ENCODE data around the gene ZFP90. TPM values are rescaled to one million over a fixed set of nuclear protein-coding genes. Genes with fewer than 3 reads are reported as not detected.
"Not testable (repeated sequence)": the region's sequence is repeated elsewhere in the genome, so short reads cannot be mapped to it uniquely, and the experiment has no call there.

ZFP90 gene
- 10 to 100 TPM; 32.1 to 33.6 TPM for total RNA-seq

- POLR2A ChIA-PET = interaction anchor here (0.5 to 1.8 kb wide), 7 partner anchors 9 to 1761 kb away, joined by 3 to 14 read pairs (median 4); no protein-coding TSS in a partner anchor
- peak; percentile 96 for ATAC-seq
- DNase-seq = peak; percentile 91
Observed at GRCh38 chr16:68538880-68539701, at the start of gene ZFP90. Gene ZFP90 (plus strand): TSS chr16:68539291. CDS start chr16:68539793, 502 bp downstream.

GRCh38 chr16:68490358-68490757 lies 48.7 kb upstream of the ZFP90 start:
- Mint-ChIP-seq H3K4me1 (ENCODE audit: low read depth) (no peaks in the 10 kb centered on the region), H3K36me3 (ENCODE audit: low read depth) (no peaks in the 10 kb centered on the region), H3K9me3 (ENCODE audit: insufficient read depth) (no peaks in the 10 kb centered on the region), H3K27ac (no peak overlapping the region), H3K4me3 (no peak overlapping the region), H3K27me3 (ENCODE audit: low read depth) (peaks cover 9% of the 10 kb centered on the region)
- DNase-seq = no peak
- no peak for ATAC-seq
- ChIA-PET POLR2A (no interaction called here), CTCF (interaction anchor here (0.8 kb wide), 1 partner anchor 20 kb away, joined by 3 read pairs; no protein-coding TSS in a partner anchor)

More at GRCh38 chr16:68538880-68539701, at the start of gene ZFP90:
- Mint-ChIP-seq H3K27me3 (ENCODE audit: low read depth) (no peaks in the 10 kb centered on the region), H3K27ac (peak within 1 kb of the TSS; percentile 99), H3K4me3 (peak within 1 kb of the TSS; percentile 90), H3K9me3 (ENCODE audit: insufficient read depth) (peaks cover 17% of the 10 kb centered on the region), H3K4me1 (ENCODE audit: low read depth) (peaks cover 19% of the 10 kb centered on the region), H3K36me3 (ENCODE audit: low read depth) (peaks cover 52% of the 10 kb centered on the region)
- CTCF ChIA-PET = interaction anchor here (1.5 to 1.7 kb wide), 3 partner anchors 9 to 10 kb away, joined by 6 to 7 read pairs (median 7); no protein-coding TSS in a partner anchor

- Mint-ChIP-seq H3K27ac (no peak overlapping the region), H3K9me3 (ENCODE audit: insufficient read depth) (no peaks in the 10 kb centered on the region), H3K36me3 (ENCODE audit: low read depth) (no peaks in the 10 kb centered on the region), H3K4me3 (no peak overlapping the region), H3K4me1 (ENCODE audit: low read depth) (no peaks in the 10 kb centered on the region), H3K27me3 (ENCODE audit: low read depth) (peaks cover 8% of the 10 kb centered on the region)
- DNase-seq = no peak
- no peak for ATAC-seq
- ChIA-PET POLR2A (no interaction called here), CTCF (interaction anchor here (0.8 kb wide), 1 partner anchor 19 kb away, joined by 3 read pairs; no protein-coding TSS in a partner anchor)
Observed at GRCh38 chr16:68490829-68491575, 48.1 kb upstream of the ZFP90 start.

GRCh38 chr16:68491576-68491950 lies 47.5 kb upstream of the ZFP90 start:
- H3K36me3 Mint-ChIP-seq (ENCODE audit: low read depth) = no peaks in the 10 kb centered on the region
- ChIA-PET POLR2A (no interaction called here), CTCF (no interaction called here)
- ATAC-seq = no peak
- H3K9me3 Mint-ChIP-seq (ENCODE audit: insufficient read depth) = no peaks in the 10 kb centered on the region
- H3K4me1 Mint-ChIP-seq (ENCODE audit: low read depth) = no peaks in the 10 kb centered on the region
- H3K27ac Mint-ChIP-seq = no peak overlapping the region
- peaks cover 8% of the 10 kb centered on the region for H3K27me3 Mint-ChIP-seq (ENCODE audit: low read depth)
- no peak overlapping the region for H3K4me3 Mint-ChIP-seq
- no peak for DNase-seq

GRCh38 chr16:68492151-68492542 lies 46.9 kb upstream of the ZFP90 start:
- Mint-ChIP-seq H3K9me3 (ENCODE audit: insufficient read depth) (no peaks in the 10 kb centered on the region), H3K4me3 (no peak overlapping the region), H3K27ac (no peak overlapping the region), H3K36me3 (ENCODE audit: low read depth) (no peaks in the 10 kb centered on the region), H3K27me3 (ENCODE audit: low read depth) (peaks cover 4% of the 10 kb centered on the region), H3K4me1 (ENCODE audit: low read depth) (no peaks in the 10 kb centered on the region)
- ChIA-PET POLR2A (no interaction called here), CTCF (no interaction called here)
- no peak for ATAC-seq
- no peak for DNase-seq

GRCh38 chr16:68492543-68493411 lies 46.3 kb upstream of the ZFP90 start:
- ATAC-seq = no peak
- Mint-ChIP-seq H3K27ac (no peak overlapping the region), H3K4me1 (ENCODE audit: low read depth) (no peaks in the 10 kb centered on the region), H3K4me3 (no peak overlapping the region), H3K36me3 (ENCODE audit: low read depth) (no peaks in the 10 kb centered on the region), H3K27me3 (ENCODE audit: low read depth) (peaks cover 3% of the 10 kb centered on the region), H3K9me3 (ENCODE audit: insufficient read depth) (no peaks in the 10 kb centered on the region)
- no peak for DNase-seq
- ChIA-PET POLR2A (no interaction called here), CTCF (interaction anchor here (0.9 kb wide), 1 partner anchor 28 kb away, joined by 4 read pairs; no protein-coding TSS in a partner anchor)

GRCh38 chr16:68493412-68494070 lies 45.5 kb upstream of the ZFP90 start:
- H3K27ac Mint-ChIP-seq = no peak overlapping the region
- no peaks in the 10 kb centered on the region for H3K4me1 Mint-ChIP-seq (ENCODE audit: low read depth)
- no peaks in the 10 kb centered on the region for H3K9me3 Mint-ChIP-seq (ENCODE audit: insufficient read depth)
- ATAC-seq (no peak), DNase-seq (no peak)
- H3K4me3 Mint-ChIP-seq = no peak overlapping the region
- peaks cover 3% of the 10 kb centered on the region for H3K27me3 Mint-ChIP-seq (ENCODE audit: low read depth)
- H3K36me3 Mint-ChIP-seq (ENCODE audit: low read depth) = no peaks in the 10 kb centered on the region
- ChIA-PET CTCF (interaction anchor here (0.9 kb wide), 1 partner anchor 27 kb away, joined by 4 read pairs; no protein-coding TSS in a partner anchor), POLR2A (no interaction called here)

GRCh38 chr16:68494261-68494660 lies 44.8 kb upstream of the ZFP90 start:
- H3K4me3 Mint-ChIP-seq; H3K27me3 Mint-ChIP-seq (ENCODE audit: low read depth); CTCF ChIA-PET: not testable (repeated sequence)

GRCh38 chr16:68496689-68497088 lies 42.4 kb upstream of the ZFP90 start:
- H3K27ac Mint-ChIP-seq = no peak overlapping the region
- DNase-seq = no peak
- CTCF ChIA-PET = interaction anchor here (0.7 to 1.4 kb wide), 3 partner anchors 14 to 22 kb away, joined by 3 to 4 read pairs (median 3); no protein-coding TSS in a partner anchor

More at GRCh38 chr16:68494261-68494660, 44.8 kb upstream of the ZFP90 start:
- ATAC-seq; H3K36me3 Mint-ChIP-seq (ENCODE audit: low read depth); H3K27ac Mint-ChIP-seq; H3K4me1 Mint-ChIP-seq (ENCODE audit: low read depth); H3K9me3 Mint-ChIP-seq (ENCODE audit: insufficient read depth); DNase-seq; POLR2A ChIA-PET: not testable (repeated sequence)

GRCh38 chr16:68499006-68499405 lies 40.1 kb upstream of the ZFP90 start:
- Mint-ChIP-seq H3K27ac (no peak overlapping the region), H3K4me3 (no peak overlapping the region), H3K27me3 (ENCODE audit: low read depth) (peaks cover 3% of the 10 kb centered on the region), H3K36me3 (ENCODE audit: low read depth) (no peaks in the 10 kb centered on the region), H3K9me3 (ENCODE audit: insufficient read depth) (no peaks in the 10 kb centered on the region), H3K4me1 (ENCODE audit: low read depth) (peaks cover 4% of the 10 kb centered on the region)
- DNase-seq (no peak), ATAC-seq (no peak)
- POLR2A ChIA-PET = no interaction called here
- CTCF ChIA-PET = no interaction called here

More at GRCh38 chr16:68496689-68497088, 42.4 kb upstream of the ZFP90 start:
- POLR2A ChIA-PET = interaction anchor here (0.6 kb wide), 1 partner anchor 12 kb away, joined by 3 read pairs; no protein-coding TSS in a partner anchor
- Mint-ChIP-seq H3K4me3 (no peak overlapping the region), H3K36me3 (ENCODE audit: low read depth) (no peaks in the 10 kb centered on the region), H3K9me3 (ENCODE audit: insufficient read depth) (no peaks in the 10 kb centered on the region), H3K4me1 (ENCODE audit: low read depth) (peaks cover 4% of the 10 kb centered on the region), H3K27me3 (ENCODE audit: low read depth) (peaks cover 3% of the 10 kb centered on the region)
- ATAC-seq = no peak

- Mint-ChIP-seq H3K4me3 (no peak overlapping the region), H3K27ac (no peak overlapping the region), H3K36me3 (ENCODE audit: low read depth) (no peaks in the 10 kb centered on the region), H3K4me1 (ENCODE audit: low read depth) (peaks cover 4% of the 10 kb centered on the region), H3K9me3 (ENCODE audit: insufficient read depth) (no peaks in the 10 kb centered on the region), H3K27me3 (ENCODE audit: low read depth) (peaks cover 13% of the 10 kb centered on the region)
- ATAC-seq (no peak), DNase-seq (no peak)
- POLR2A ChIA-PET = no interaction called here
- CTCF ChIA-PET = no interaction called here
Observed at GRCh38 chr16:68503334-68503733, 35.8 kb upstream of the ZFP90 start.
